PC-3 (cell line): Measurements from ENCODE around the gene RALGDS.

Experiments used
- CTCF ChIP-seq: fragments of 300-600 bp; sonication (generic); conservative IDR thresholded peaks from 2 replicates; pipeline ENCODE4 v1.5.1; 2017; ENCODE audit warnings: antibody characterized with exemption, low read depth, mild to moderate bottlenecking, low read length
- EZH2 ChIP-seq: fragments of 300-600 bp; sonication (generic); IDR thresholded peaks from one replicate; pipeline ENCODE4 v1.6.1; 2017; ENCODE audit warnings: antibody characterized with exemption, mild to moderate bottlenecking, low read length; ENCODE audit not compliant: unreplicated experiment
- EZH2phosphoT487 ChIP-seq: fragments of 300-600 bp; sonication (generic); IDR thresholded peaks from 2 replicates; pipeline ENCODE4 v1.6.1; 2018; ENCODE audit warnings: mild to moderate bottlenecking, antibody characterized with exemption, low read length, borderline replicate concordance

DNA sequence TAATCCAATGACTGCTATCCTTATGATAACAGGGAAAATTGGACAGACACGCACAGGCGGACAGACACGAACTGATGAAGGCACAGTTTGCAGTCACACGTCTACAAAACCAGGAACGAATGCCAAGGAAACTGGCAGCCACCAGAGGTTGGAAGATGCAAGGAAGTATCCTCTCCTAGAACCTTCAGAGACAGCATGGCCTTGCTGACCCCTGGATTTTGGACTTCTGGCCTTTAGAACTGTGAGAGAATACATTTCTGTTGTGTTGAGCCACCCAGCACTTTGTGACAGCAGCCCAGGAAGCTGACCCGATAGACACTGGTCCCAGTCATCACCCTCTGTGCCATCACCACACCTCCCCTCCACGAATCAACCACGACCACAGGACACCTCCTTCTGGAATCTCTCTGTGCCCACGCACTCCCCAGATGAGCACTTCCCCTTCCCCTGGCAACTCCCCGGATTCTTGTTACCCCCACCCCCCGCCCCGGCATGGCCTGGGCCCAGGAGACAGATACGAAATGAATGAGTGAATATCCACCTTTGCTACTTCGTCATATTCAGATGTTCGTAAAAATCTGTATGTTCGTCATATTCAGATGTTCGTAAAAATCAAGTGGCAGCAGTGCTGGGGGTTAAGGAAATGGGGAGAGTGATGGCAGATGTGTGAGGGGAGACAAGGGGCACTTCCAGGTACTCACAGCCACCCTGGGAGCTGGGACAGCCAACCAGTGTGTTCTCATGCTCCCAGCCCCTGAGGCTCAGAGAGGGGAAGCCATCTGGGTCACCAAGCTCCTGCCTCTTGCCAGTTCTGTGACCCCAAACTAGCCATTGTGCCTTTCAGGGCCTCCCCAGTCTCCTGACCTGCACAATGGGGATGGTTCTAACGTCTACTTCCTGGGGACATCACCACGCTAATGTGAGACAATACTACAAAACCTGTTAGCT, 24.1 kb upstream of the RALGDS start:
- TF ChIP-seq CTCF (no peak), EZH2phosphoT487 (no peak), EZH2 (no peak)
